Spinal cord (tissue), 10 donors: ENCODE results near the gene PDZRN3. TPM values are rescaled to one million over a fixed set of nuclear protein-coding genes. Genes with fewer than 3 reads are reported as not detected.

Experiments
- DNase-seq, 6 donors: peaks; one replicate each; pipeline versions ENCODE4 v3.0.0 to v3.0.0-alpha.2; 2013 to 2015; ENCODE audit warnings: low spot score in 6 of 6, low read depth in 4 of 6
- H3K27ac ChIP-seq: one replicate; pipeline ENCODE4 v1.5.1; 2013; ENCODE audit warnings: low read depth, low read length, control low read depth
- H3K27me3 ChIP-seq: one replicate; pipeline ENCODE4 v1.6.1; 2013; ENCODE audit warnings: low read length; ENCODE audit not compliant: control insufficient read depth, insufficient read depth
- H3K36me3 ChIP-seq: one replicate; pipeline ENCODE4 v1.6.1; 2013; ENCODE audit warnings: low read length; ENCODE audit not compliant: control insufficient read depth, insufficient read depth
- H3K4me1 ChIP-seq: one replicate; pipeline ENCODE4 v1.6.1; 2013; ENCODE audit warnings: low read length; ENCODE audit not compliant: control insufficient read depth, insufficient read depth
- H3K4me3 ChIP-seq: one replicate; pipeline ENCODE4 v1.5.1; 2013; ENCODE audit warnings: low read depth, low read length, control low read depth
- H3K9me3 ChIP-seq: one replicate; pipeline ENCODE4 v1.6.1; 2013; ENCODE audit warnings: low read length; ENCODE audit not compliant: control insufficient read depth, insufficient read depth
- WGBS: methylation state at CpG from one replicate; pipeline ENCODE4 v1.1.5; 2013; ENCODE audit warnings: missing lambda C conversion rate; ENCODE audit not compliant: insufficient coverage; 5-methylcytosine and 5-hydroxymethylcytosine counted together
- polyA plus RNA-seq, 2 donors: library from polyadenylated mRNA; unstranded; fragments of 120-200 nt; gene quantifications; one replicate each; pipeline ENCODE4 v1.2.1, GENCODE V29; 2013; ENCODE audit not compliant: insufficient read length in 2 of 2
- total RNA-seq, 2 donors: library from RNA; depleted of rRNA in 1 of 2; stranded (reverse); fragments of 120-200 nt in 1 of 2; fragments of >200 nt in 1 of 2; gene quantifications; one replicate each; pipeline versions ENCODE4 v1.2.3 to v1.2.4, GENCODE V29; 2013 to 2014
- donor health status: healthy.

Gene PDZRN3
- total and polyA plus RNA-seq, 4 donors, result 21.8 to 83.6 (median 30.2) TPM

- H3K36me3 ChIP-seq, result no peaks in the 10 kb centered on the region
- peak overlapping the region; percentile 71 for H3K27ac ChIP-seq
- WGBS, result 44% methylated on average over 12 of the region's 12 CpGs
- peak; percentile 26 to 85 (median 48) for DNase-seq
- no peaks in the 10 kb centered on the region for H3K27me3 ChIP-seq
- H3K9me3 ChIP-seq, result no peaks in the 10 kb centered on the region
- no peak overlapping the region for H3K4me3 ChIP-seq
- H3K4me1 ChIP-seq, result peaks cover 10% of the 10 kb centered on the region
These were observed 258.9 kb downstream of the PDZRN3 start for GRCh38 chr3:73365756-73366397.

DNA sequence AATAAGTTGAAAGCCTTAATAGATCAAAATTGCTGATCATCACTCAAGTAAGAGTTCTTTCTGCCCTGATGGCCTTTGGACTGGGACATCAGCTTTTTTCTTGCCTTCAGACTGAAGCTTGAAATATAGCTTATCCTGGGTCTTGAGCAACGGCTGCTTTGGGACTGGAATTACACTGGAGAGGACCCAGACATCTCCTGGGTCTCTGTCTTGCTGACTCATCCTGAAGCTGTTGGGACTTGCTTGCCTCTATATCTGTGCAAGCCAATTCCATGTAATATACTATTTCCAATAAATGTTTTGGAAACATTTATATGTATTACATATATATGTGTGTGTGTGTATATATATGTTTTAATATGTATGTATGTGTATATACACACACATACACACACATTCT is 260.2 kb downstream of the PDZRN3 start:
- H3K36me3 ChIP-seq, result no peaks in the 10 kb centered on the region
- peaks cover 10% of the 10 kb centered on the region for H3K4me1 ChIP-seq
- no peak overlapping the region for H3K4me3 ChIP-seq
- H3K27me3 ChIP-seq, result no peaks in the 10 kb centered on the region
- H3K27ac ChIP-seq, result no peak overlapping the region
- H3K9me3 ChIP-seq, result no peaks in the 10 kb centered on the region
- no peak for DNase-seq
- WGBS, result 75% methylated on average over 1 of the region's 1 CpG

DNA sequence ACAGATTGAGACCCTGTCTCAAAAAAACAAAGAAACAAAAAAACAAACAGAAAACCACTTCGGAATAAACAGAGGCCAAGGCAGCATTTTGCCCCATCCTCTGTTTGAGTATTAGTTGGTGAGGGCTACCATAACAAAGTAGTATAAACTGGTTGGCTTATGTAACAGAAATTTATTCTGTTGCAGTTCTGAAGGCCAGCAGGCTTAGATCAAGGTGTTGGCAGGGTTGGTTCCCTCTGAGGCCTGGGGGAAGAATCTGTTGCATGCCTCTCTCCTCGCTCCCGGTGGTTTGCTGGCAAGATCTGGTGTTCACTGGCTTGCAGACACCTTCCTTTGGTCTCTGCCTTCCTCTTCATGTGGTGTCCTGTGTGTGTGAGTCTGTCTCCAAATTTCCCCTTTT is 261.6 kb downstream of the PDZRN3 start:
- H3K27me3 ChIP-seq, result no peaks in the 10 kb centered on the region
- peaks cover 5% of the 10 kb centered on the region for H3K9me3 ChIP-seq
- no peaks in the 10 kb centered on the region for H3K36me3 ChIP-seq
- H3K27ac ChIP-seq, result no peak overlapping the region
- no peak overlapping the region for H3K4me3 ChIP-seq
- peaks cover 10% of the 10 kb centered on the region for H3K4me1 ChIP-seq
- 85% methylated on average over 2 of the region's 3 CpGs for WGBS
- no peak for DNase-seq

- Histone ChIP-seq H3K27me3 (no peaks in the 10 kb centered on the region), H3K36me3 (no peaks in the 10 kb centered on the region), H3K4me3 (no peak overlapping the region), H3K4me1 (peaks cover 10% of the 10 kb centered on the region), H3K27ac (no peak overlapping the region), H3K9me3 (peaks cover 5% of the 10 kb centered on the region)
- 60% methylated on average over 1 of the region's 3 CpGs for WGBS
- DNase-seq, result no peak
These were observed 263.1 kb downstream of the PDZRN3 start for GRCh38 chr3:73361591-73361990.

DNA sequence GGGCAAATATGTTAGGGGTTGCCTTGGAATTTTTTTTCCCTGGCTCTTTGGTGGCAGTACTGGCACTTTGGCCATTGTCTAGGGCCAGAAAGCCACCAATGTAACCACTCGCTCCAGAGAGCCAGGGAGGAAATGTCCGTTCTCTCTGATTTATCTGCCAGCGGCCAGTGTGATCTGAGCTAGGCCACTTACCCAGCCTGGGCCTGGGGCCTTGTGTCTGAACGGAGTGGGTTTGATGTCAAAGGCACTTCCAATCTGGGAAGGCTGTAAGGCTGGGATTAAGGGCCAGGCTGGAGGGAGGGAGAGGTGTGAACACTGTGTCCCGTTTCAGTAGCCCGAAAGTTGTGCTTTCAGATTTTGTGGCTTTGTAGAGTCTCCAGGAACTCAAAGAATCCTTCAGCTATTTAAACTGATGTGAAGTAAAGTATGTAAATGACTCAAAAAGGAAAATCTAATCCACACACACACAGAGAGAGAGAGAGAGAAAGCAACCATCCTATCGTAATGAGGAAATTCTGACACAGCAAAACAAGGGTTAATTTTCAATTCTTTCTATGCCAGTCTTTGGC is 271.0 kb downstream of the PDZRN3 start:
- no peak overlapping the region for H3K27ac ChIP-seq
- whole genome bisulfite sequencing, result 76% methylated on average over 3 of the region's 7 CpGs
- no peak for DNase-seq
- no peak overlapping the region for H3K4me3 ChIP-seq
- no peaks in the 10 kb centered on the region for H3K27me3 ChIP-seq
- H3K4me1 ChIP-seq, result peaks cover 4% of the 10 kb centered on the region
- no peaks in the 10 kb centered on the region for H3K36me3 ChIP-seq
- no peaks in the 10 kb centered on the region for H3K9me3 ChIP-seq

DNA sequence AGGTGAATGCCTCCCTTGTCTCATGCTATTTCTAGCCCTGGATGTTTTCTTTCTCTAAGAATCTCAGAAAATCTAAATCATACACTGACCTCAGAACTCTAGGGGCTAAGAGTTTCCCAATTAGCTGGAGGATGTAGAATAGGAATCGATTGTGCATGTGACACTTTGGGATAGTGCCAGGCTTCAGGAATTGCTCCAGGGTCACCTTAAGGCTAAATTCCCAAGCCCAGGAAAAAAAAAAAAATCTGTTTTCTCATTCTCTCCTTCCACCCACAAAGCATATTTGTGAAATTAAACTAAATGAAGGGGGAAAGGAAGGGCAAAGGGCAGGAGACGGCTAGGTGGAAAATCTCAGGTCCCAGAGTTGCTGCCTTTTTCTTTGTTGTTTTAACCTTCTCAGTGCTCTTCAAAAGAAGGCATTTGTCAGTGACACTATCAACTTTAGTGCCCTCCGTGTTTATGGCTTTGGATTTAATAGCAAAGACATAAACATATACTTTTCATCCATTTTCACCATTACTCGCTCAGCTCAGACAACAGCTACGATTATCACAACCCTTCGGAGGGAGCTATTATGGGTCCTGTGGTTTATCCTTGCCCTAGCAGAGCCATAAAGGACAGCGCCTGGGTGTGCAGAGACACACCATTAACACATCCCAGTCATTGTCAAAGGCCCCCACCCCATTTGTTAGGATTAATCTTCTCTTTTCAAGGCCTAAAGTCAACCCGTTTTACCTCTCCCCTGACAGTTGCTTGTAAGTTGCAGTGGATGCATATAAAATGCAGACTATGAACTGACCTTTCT is 271.7 kb downstream of the PDZRN3 start:
- Histone ChIP-seq H3K9me3 (no peaks in the 10 kb centered on the region), H3K27me3 (no peaks in the 10 kb centered on the region), H3K36me3 (no peaks in the 10 kb centered on the region), H3K27ac (no peak overlapping the region), H3K4me1 (peaks cover 4% of the 10 kb centered on the region), H3K4me3 (no peak overlapping the region)
- peak in 1 of 6 donors; percentile 22 for DNase-seq
- WGBS, result 65% methylated on average over 5 of the region's 8 CpGs

- Histone ChIP-seq H3K9me3 (no peaks in the 10 kb centered on the region), H3K36me3 (no peaks in the 10 kb centered on the region), H3K4me1 (peaks cover 4% of the 10 kb centered on the region), H3K27ac (no peak overlapping the region), H3K4me3 (no peak overlapping the region), H3K27me3 (no peaks in the 10 kb centered on the region)
- peak in 2 of 6 donors; percentile 31 to 82 for DNase-seq
- 60% methylated on average over 9 of the region's 9 CpGs for WGBS
These were observed 273.2 kb downstream of the PDZRN3 start for GRCh38 chr3:73351423-73352071.

DNA sequence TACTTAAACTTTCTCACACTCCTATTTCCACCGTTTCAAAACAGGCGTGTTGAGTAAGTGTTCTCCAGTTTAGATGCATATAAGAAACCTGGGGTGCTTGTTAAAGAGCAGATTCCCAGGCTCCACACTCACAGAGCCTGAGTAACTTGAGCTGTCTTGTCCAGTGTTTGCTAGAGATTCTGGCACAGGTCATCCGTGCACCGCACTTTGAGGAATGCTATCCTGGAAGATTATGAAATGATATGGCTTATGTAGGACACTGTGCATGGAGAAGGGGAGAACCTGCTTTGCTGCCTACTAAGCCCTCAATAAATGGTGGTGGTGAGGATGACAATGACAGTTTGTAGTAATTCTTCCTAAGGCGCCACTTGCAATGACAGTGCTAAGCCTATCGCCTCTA is 273.7 kb downstream of the PDZRN3 start:
- DNase-seq, result no peak
- WGBS, result 91% methylated on average over 5 of the region's 6 CpGs
- Histone ChIP-seq H3K4me1 (peaks cover 4% of the 10 kb centered on the region), H3K36me3 (no peaks in the 10 kb centered on the region), H3K9me3 (no peaks in the 10 kb centered on the region), H3K4me3 (no peak overlapping the region), H3K27me3 (no peaks in the 10 kb centered on the region), H3K27ac (no peak overlapping the region)

DNA sequence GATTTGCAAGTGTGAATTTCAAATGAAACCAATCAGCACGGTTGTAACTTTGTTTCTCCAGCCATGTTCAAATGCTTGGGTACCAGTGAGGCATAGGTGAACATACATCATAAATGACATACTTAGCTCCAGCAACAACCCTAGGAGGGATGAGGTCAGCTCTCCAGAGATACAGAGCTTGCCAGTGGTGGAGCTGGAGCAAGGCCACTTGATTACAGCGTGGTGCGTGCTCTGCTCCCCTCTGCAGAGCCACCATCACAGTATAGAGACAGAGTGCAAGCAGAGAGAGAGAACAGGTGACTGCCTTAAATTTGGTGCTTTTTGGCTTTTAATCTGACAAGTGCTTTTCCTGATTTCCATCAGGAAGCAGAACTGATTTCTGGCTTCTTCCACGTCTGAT is 275.1 kb downstream of the PDZRN3 start:
- DNase-seq, result no peak
- Histone ChIP-seq H3K4me3 (no peak overlapping the region), H3K36me3 (no peaks in the 10 kb centered on the region), H3K27me3 (no peaks in the 10 kb centered on the region), H3K4me1 (peaks cover 4% of the 10 kb centered on the region), H3K27ac (no peak overlapping the region), H3K9me3 (no peaks in the 10 kb centered on the region)
- 96% methylated on average over 3 of the region's 4 CpGs for WGBS
